Measurements from ENCODE around the gene ANKS1A. TPM values are rescaled to one million over a fixed set of nuclear protein-coding genes. Genes with fewer than 3 reads are reported as not detected.

The ANKS1A gene
- total RNA-seq, 1 donor from 2014 or later, result 76.9 TPM

DNA sequence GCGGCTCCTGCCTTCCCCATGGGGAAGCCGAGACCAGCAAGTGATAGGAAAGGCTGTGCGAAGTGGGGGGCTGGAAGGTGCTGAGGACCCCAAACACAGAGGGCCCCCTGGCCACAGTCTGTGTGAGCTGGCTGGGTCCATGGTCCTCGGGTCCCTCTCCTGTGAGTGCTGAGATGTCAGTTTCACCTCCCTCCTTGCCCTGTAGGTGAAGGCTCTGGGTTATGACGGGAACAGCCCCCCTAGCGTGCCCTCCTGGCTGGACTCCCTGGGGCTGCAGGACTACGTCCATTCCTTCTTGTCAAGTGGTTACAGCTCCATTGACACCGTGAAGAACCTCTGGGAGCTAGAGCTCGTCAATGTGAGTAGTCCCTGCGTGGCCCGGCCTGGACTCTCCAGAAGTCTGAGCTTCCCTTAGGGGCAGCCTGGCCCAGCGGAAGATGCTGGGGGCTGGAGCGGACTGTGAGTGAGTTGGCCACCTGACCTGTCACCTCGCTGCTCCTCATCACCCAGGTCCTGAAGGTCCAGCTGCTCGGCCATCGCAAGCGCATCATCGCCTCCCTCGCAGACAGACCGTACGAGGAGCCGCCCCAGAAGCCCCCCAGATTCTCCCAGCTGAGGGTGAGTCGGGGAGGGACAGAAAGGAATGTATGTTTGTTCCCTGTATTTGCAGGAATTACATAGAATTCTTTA is 190.4 kb downstream of the ANKS1A start:
- DNase-seq, result no peak
- Mint-ChIP-seq H3K4me1 (ENCODE audit: low read depth, unreplicated experiment) (peaks cover 11% of the 10 kb centered on the region), H3K4me3 (ENCODE audit: unreplicated experiment) (no peak overlapping the region), H3K27ac (ENCODE audit: unreplicated experiment) (no peak overlapping the region), H3K27me3 (ENCODE audit: unreplicated experiment) (peaks cover 10% of the 10 kb centered on the region), H3K36me3 (ENCODE audit: unreplicated experiment) (no peaks in the 10 kb centered on the region), H3K9me3 (ENCODE audit: unreplicated experiment) (peaks cover 5% of the 10 kb centered on the region)
- TF ChIP-seq, protein P1, sequence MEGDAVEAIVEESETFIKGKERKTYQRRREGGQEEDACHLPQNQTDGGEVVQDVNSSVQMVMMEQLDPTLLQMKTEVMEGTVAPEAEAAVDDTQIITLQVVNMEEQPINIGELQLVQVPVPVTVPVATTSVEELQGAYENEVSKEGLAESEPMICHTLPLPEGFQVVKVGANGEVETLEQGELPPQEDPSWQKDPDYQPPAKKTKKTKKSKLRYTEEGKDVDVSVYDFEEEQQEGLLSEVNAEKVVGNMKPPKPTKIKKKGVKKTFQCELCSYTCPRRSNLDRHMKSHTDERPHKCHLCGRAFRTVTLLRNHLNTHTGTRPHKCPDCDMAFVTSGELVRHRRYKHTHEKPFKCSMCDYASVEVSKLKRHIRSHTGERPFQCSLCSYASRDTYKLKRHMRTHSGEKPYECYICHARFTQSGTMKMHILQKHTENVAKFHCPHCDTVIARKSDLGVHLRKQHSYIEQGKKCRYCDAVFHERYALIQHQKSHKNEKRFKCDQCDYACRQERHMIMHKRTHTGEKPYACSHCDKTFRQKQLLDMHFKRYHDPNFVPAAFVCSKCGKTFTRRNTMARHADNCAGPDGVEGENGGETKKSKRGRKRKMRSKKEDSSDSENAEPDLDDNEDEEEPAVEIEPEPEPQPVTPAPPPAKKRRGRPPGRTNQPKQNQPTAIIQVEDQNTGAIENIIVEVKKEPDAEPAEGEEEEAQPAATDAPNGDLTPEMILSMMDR (IDR thresholded peaks at IDR 0.05; ENCODE audit: partially characterized antibody, unreplicated experiment), result no peak

DNA sequence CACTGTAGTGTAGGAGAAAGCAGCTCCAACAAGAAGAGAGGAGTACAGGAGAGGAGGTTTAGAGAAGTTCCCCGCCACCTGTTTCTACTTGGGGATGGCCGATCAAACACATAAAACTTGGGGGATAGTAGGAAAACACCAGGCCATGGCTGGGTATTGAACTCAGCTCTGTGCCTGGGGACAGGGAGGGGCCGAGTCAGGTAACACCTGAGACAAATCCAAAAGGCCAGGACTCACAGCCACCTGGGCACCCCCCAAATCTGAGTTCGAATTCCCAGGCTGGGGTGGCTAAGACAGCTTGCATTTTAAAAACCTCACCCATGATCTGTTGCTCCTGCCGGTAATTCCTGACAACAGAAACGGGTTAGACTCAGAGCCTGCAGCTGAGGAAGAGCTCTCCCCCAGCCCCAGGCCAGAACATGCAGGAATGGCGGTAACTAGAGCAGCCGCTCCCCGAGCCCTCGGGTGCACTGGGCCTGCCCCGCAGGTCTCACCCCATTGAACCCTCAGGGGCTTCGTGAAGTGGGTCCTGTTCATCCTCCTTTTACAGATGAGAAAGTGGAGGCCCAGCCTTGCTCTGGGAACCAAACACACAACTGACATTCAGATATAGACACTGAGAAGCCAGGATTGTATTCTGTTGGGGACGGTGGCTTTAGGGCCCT is 191.1 kb downstream of the ANKS1A start:
- Mint-ChIP-seq H3K27me3 (ENCODE audit: unreplicated experiment) (peaks cover 10% of the 10 kb centered on the region), H3K36me3 (ENCODE audit: unreplicated experiment) (no peaks in the 10 kb centered on the region), H3K4me3 (ENCODE audit: unreplicated experiment) (no peak overlapping the region), H3K27ac (ENCODE audit: unreplicated experiment) (no peak overlapping the region), H3K4me1 (ENCODE audit: low read depth, unreplicated experiment) (peaks cover 14% of the 10 kb centered on the region), H3K9me3 (ENCODE audit: unreplicated experiment) (peaks cover 5% of the 10 kb centered on the region)
- TF ChIP-seq, protein P1 (IDR thresholded peaks at IDR 0.05; ENCODE audit: partially characterized antibody, unreplicated experiment), result no peak
- DNase-seq, result no peak

DNA sequence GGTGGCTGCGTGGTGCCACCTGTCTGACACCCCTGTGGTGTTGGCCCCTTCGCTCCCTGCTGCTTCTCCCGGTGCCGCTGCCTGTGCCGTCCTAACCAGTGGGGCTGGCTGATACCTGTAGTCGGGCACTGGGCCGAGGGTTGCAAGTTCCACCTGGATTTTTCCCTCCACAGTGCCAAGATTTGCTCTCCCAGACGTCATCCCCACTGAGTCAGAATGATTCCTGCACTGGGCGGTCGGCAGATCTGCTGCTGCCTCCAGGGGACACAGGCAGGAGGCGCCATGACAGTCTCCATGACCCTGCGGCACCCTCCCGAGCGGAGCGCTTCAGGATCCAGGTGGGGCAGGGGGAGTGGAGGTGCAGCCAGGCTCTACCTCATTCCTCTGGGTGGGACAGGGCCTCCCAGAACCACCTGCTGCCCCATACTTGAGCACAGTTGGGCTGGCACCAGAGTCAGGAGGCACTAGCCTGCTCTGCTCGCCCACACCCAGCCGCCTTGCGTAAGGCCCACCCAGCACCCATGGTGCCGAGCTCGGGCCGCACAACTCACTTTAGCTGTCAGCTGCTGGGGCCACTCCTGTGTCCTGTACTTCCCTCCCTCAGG is 191.9 kb downstream of the ANKS1A start:
- peaks cover 16% of the 10 kb centered on the region for H3K4me1 Mint-ChIP-seq (ENCODE audit: low read depth, unreplicated experiment)
- no peaks in the 10 kb centered on the region for H3K36me3 Mint-ChIP-seq (ENCODE audit: unreplicated experiment)
- TF ChIP-seq, protein P1 (IDR thresholded peaks at IDR 0.05; ENCODE audit: partially characterized antibody, unreplicated experiment), result no peak
- H3K9me3 Mint-ChIP-seq (ENCODE audit: unreplicated experiment), result peaks cover 5% of the 10 kb centered on the region
- peaks cover 10% of the 10 kb centered on the region for H3K27me3 Mint-ChIP-seq (ENCODE audit: unreplicated experiment)
- DNase-seq, result no peak
- no peak overlapping the region for H3K27ac Mint-ChIP-seq (ENCODE audit: unreplicated experiment)
- H3K4me3 Mint-ChIP-seq (ENCODE audit: unreplicated experiment), result no peak overlapping the region

DNA sequence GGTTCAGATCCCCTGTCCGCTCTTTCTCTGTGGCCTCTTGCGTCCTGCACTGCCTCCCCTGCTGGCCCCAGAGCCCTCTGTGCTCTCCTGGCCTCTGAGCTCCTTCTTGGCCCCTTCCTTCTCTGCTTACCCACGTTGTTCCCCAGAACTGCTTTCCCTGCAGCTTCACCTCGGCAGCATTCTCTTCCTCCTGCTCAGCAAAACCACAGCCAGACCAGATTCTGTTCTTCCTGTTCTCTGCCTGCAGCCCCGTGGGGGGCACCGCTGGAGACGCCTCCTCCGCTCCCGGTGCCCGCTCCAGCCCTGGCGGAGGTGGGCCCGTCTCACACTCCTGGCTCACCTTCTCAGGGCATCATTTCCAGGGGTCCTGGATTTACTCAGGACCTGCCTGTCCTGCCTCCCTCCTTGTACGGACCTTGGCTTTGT is 192.4 kb downstream of the ANKS1A start:
- H3K4me1 Mint-ChIP-seq (ENCODE audit: low read depth, unreplicated experiment), result peaks cover 18% of the 10 kb centered on the region
- H3K27me3 Mint-ChIP-seq (ENCODE audit: unreplicated experiment), result peaks cover 10% of the 10 kb centered on the region
- TF ChIP-seq, protein P1 (IDR thresholded peaks at IDR 0.05; ENCODE audit: partially characterized antibody, unreplicated experiment), result no peak
- H3K27ac Mint-ChIP-seq (ENCODE audit: unreplicated experiment), result no peak overlapping the region
- no peak for DNase-seq
- H3K9me3 Mint-ChIP-seq (ENCODE audit: unreplicated experiment), result peaks cover 5% of the 10 kb centered on the region
- H3K36me3 Mint-ChIP-seq (ENCODE audit: unreplicated experiment), result no peaks in the 10 kb centered on the region
- H3K4me3 Mint-ChIP-seq (ENCODE audit: unreplicated experiment), result no peak overlapping the region
